Liver (tissue), 9 donors: ENCODE data around the gene STK35. TPM values are rescaled to one million over a fixed set of nuclear protein-coding genes. Genes with fewer than 3 reads are reported as not detected.

Experiments used
- DNase-seq: peaks from one replicate; pipeline ENCODE4 v3.0.0-alpha.2; 2017; ENCODE audit warnings: low spot score
- H3K27ac ChIP-seq, 2 donors: one replicate each; pipeline ENCODE4 v1.7.0; 2013; ENCODE audit warnings: inconsistent platforms in 2 of 2, low read length in 2 of 2, control low read depth in 1 of 2, low read depth in 1 of 2, mild to moderate bottlenecking in 1 of 2
- H3K27me3 ChIP-seq, 4 donors: one replicate each; pipeline versions ENCODE4 v1.6.1 to v1.7.0; 2013; ENCODE audit warnings: low read length in 3 of 4, inconsistent platforms in 1 of 4, mild to moderate bottlenecking in 1 of 4, moderate library complexity in 1 of 4; ENCODE audit not compliant: control insufficient read depth in 4 of 4, insufficient read depth in 4 of 4
- H3K36me3 ChIP-seq, 4 donors: one replicate each; pipeline versions ENCODE4 v1.6.1 to v1.7.0; 2013; ENCODE audit warnings: low read length in 3 of 4, mild to moderate bottlenecking in 3 of 4, low read depth in 1 of 4, moderate library complexity in 1 of 4; ENCODE audit not compliant: control insufficient read depth in 4 of 4, insufficient read depth in 3 of 4
- H3K4me1 ChIP-seq, 4 donors: one replicate each; pipeline versions ENCODE4 v1.6.1 to v1.7.0; 2013; ENCODE audit warnings: low read length in 3 of 4, mild to moderate bottlenecking in 3 of 4, moderate library complexity in 1 of 4; ENCODE audit not compliant: control insufficient read depth in 4 of 4, insufficient read depth in 4 of 4
- H3K4me3 ChIP-seq, 3 donors: one replicate each; pipeline versions ENCODE4 v1.6.1 to v1.7.0; 2013; ENCODE audit warnings: low read length in 3 of 3, control low read depth in 1 of 3, low read depth in 1 of 3, mild to moderate bottlenecking in 1 of 3
- H3K9ac ChIP-seq, 2 donors: one replicate each; pipeline ENCODE4 v1.7.0; 2013; ENCODE audit warnings: low read length in 2 of 2, mild to moderate bottlenecking in 2 of 2, moderate library complexity in 2 of 2, control low read depth in 1 of 2, low read depth in 1 of 2
- H3K9me3 ChIP-seq, 4 donors: one replicate each; pipeline versions ENCODE4 v1.6.1 to v1.7.0; 2013; ENCODE audit warnings: low read length in 3 of 4; ENCODE audit not compliant: control insufficient read depth in 4 of 4
- EGR1 ChIP-seq, 2 donors: IDR thresholded peaks; 2 replicates each; pipeline ENCODE4 v1.6.1; 2016 to 2018; ENCODE audit warnings: antibody characterized with exemption in 2 of 2, low read depth in 2 of 2
- FOXA1 ChIP-seq: IDR thresholded peaks from 2 replicates; pipeline ENCODE4 v1.6.1; 2016; ENCODE audit warnings: antibody characterized with exemption
- FOXA2 ChIP-seq: IDR thresholded peaks from 2 replicates; pipeline ENCODE4 v1.6.1; 2016; ENCODE audit warnings: antibody characterized with exemption
- GABPA ChIP-seq, 2 donors: IDR thresholded peaks in 1 of 2; conservative IDR thresholded peaks in 1 of 2; 2 replicates each; pipeline ENCODE4 v1.6.1; 2016; ENCODE audit warnings: antibody characterized with exemption in 2 of 2, mild to moderate bottlenecking in 1 of 2, moderate library complexity in 1 of 2
- HNF4A ChIP-seq, 2 donors: conservative IDR thresholded peaks; 2 replicates each; pipeline ENCODE4 v1.6.1; 2016; ENCODE audit warnings: antibody characterized with exemption in 2 of 2, mild to moderate bottlenecking in 2 of 2
- HNF4G ChIP-seq: IDR thresholded peaks from 2 replicates; pipeline ENCODE4 v1.6.1; 2016; ENCODE audit warnings: antibody characterized with exemption
- JUND ChIP-seq, 2 donors: IDR thresholded peaks; 2 replicates each; pipeline ENCODE4 v1.6.1; 2016; ENCODE audit warnings: antibody characterized with exemption in 2 of 2
- NR2F2 ChIP-seq: IDR thresholded peaks from 2 replicates; pipeline ENCODE4 v1.6.1; 2016; ENCODE audit warnings: antibody characterized with exemption
- RAD21 ChIP-seq, 2 donors: IDR thresholded peaks; 2 replicates each; pipeline ENCODE4 v1.6.1; 2016; ENCODE audit warnings: antibody characterized with exemption in 2 of 2, mild to moderate bottlenecking in 2 of 2
- RXRA ChIP-seq, 2 donors: IDR thresholded peaks; 2 replicates each; pipeline ENCODE4 v1.6.1; 2017 to 2018; ENCODE audit warnings: antibody characterized with exemption in 2 of 2, mild to moderate bottlenecking in 1 of 2
- SP1 ChIP-seq: IDR thresholded peaks from 2 replicates; pipeline ENCODE4 v1.6.1; 2018; ENCODE audit warnings: antibody characterized with exemption, mild to moderate bottlenecking
- TAF1 ChIP-seq: conservative IDR thresholded peaks from 2 replicates; pipeline ENCODE4 v1.6.1; 2016; ENCODE audit warnings: antibody characterized with exemption, mild to moderate bottlenecking
- YY1 ChIP-seq: IDR thresholded peaks from 2 replicates; pipeline ENCODE4 v1.6.1; 2016; ENCODE audit warnings: antibody characterized with exemption, mild to moderate bottlenecking
- WGBS: extraction: QIAGEN DNeasy Blood & Tissue Kit; methylation state at CpG from one replicate; pipeline ENCODE4 v1.1.7; 2013; 5-methylcytosine and 5-hydroxymethylcytosine counted together
- polyA plus RNA-seq, 2 donors: library from polyadenylated mRNA; stranded (reverse) in 1 of 2; unstranded in 1 of 2; fragments of 200-250 nt in 1 of 2; fragments of >200 nt in 1 of 2; fragmentation: Nextera tagmentation in 1 of 2; extraction: Ambion mirVana in 1 of 2; gene quantifications; one replicate each; pipeline versions ENCODE4 v1.2.1 to v1.2.3, GENCODE V29; 2013 to 2015
- total RNA-seq, 2 donors: library from RNA; depleted of rRNA; stranded (reverse); fragments of >200 nt; gene quantifications; one replicate each; pipeline ENCODE4 v1.2.3, GENCODE V29; 2014
- TF ChIP-seq, protein P1 (sequence below): IDR thresholded peaks from 2 replicates; pipeline ENCODE4 v1.6.1; 2016; ENCODE audit warnings: antibody characterized with exemption
- TF ChIP-seq, protein P2 (sequence below): IDR thresholded peaks from 2 replicates; pipeline ENCODE4 v1.6.1; 2016; ENCODE audit warnings: antibody characterized with exemption
- TF ChIP-seq, protein P3 (sequence below): IDR thresholded peaks from 2 replicates; pipeline ENCODE4 v1.6.1; 2016; ENCODE audit warnings: antibody characterized with exemption
- TF ChIP-seq, protein P4 (sequence below): fragments of 150-350 bp; IDR thresholded peaks from 2 replicates; pipeline ENCODE4 v1.5.1; 2017; ENCODE audit warnings: improper control_type of control experiment, low read depth, low read length; ENCODE audit not compliant: missing input control
- TF ChIP-seq, protein P5 (sequence below): IDR thresholded peaks from 2 replicates; pipeline ENCODE4 v1.6.1; 2016; ENCODE audit warnings: antibody characterized with exemption, mild to moderate bottlenecking
- donor health status: healthy.
- donor health status: healthy.
- donor health status: healthy.
- donor health status: healthy.
- donor health status: healthy.

Gene STK35
- total and polyA plus RNA-seq, 4 donors, result 2.5 to 18.5 (median 9.9) TPM

DNA sequence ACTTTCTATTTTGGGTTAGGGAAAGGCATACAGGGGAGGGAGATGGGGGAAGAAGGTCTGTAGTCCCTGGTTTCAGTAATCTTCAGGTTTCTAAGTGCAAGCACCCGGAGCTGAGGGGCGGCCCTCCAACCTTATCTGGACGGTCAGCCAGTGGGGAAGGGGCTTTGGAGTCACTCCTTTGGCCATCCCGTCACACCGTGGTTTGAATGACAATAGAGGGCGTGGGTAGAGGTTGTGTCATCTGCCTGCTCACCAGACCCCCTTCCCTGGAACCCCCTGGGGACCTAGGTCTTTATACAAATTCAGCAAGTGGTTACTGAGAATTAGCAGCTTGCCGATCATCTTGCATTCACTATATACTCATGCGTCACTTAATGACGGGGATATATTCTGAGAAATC is 29.1 kb downstream of the STK35 start (continued):
- TF ChIP-seq FOXA2 (no peak), HNF4G (no peak), TAF1 (no peak), FOXA1 (no peak)
- TF ChIP-seq, protein P1, sequence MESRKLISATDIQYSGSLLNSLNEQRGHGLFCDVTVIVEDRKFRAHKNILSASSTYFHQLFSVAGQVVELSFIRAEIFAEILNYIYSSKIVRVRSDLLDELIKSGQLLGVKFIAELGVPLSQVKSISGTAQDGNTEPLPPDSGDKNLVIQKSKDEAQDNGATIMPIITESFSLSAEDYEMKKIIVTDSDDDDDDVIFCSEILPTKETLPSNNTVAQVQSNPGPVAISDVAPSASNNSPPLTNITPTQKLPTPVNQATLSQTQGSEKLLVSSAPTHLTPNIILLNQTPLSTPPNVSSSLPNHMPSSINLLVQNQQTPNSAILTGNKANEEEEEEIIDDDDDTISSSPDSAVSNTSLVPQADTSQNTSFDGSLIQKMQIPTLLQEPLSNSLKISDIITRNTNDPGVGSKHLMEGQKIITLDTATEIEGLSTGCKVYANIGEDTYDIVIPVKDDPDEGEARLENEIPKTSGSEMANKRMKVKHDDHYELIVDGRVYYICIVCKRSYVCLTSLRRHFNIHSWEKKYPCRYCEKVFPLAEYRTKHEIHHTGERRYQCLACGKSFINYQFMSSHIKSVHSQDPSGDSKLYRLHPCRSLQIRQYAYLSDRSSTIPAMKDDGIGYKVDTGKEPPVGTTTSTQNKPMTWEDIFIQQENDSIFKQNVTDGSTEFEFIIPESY, result no peak

DNA sequence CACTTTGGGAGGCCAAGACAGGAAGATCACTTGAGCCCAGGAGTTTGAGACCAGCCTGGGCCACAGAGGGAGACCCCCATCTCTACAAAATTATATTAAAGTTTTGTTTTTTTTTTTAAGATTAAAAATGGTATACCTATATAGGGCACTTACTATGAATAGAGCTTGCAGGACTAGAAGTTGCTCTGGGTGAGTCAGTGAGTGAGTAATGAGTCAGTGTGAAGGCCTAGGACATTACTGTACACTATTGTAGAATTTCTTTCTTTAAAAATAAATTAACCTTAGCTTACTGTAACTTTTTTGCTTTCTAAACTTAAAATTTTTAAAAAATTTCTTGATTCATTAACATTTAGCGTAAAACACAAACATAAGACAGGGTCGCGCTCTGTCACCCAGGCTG is 29.7 kb downstream of the STK35 start:
- no peaks in the 10 kb centered on the region for H3K4me1 ChIP-seq
- no peak for DNase-seq
- no peak overlapping the region for H3K4me3 ChIP-seq
- no peak overlapping the region for H3K9ac ChIP-seq
- H3K36me3 ChIP-seq, result peaks cover 0 to 5% (median 0%) of the 10 kb centered on the region in 4 donors
- H3K9me3 ChIP-seq, result no peaks in the 10 kb centered on the region
- WGBS, result 99% methylated on average over 3 of the region's 3 CpGs
- no peaks in the 10 kb centered on the region for H3K27me3 ChIP-seq
- TF ChIP-seq HNF4A (conservative IDR thresholded peaks at IDR 0.05), result no peak
- no peak for TF ChIP-seq FOXA2
- TF ChIP-seq, protein P2, sequence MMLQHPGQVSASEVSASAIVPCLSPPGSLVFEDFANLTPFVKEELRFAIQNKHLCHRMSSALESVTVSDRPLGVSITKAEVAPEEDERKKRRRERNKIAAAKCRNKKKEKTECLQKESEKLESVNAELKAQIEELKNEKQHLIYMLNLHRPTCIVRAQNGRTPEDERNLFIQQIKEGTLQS, result no peak
- TF ChIP-seq RAD21 (IDR thresholded peaks at IDR 0.05), result no peak
- TF ChIP-seq, protein P1, result no peak
- no peak overlapping the region for H3K27ac ChIP-seq

DNA sequence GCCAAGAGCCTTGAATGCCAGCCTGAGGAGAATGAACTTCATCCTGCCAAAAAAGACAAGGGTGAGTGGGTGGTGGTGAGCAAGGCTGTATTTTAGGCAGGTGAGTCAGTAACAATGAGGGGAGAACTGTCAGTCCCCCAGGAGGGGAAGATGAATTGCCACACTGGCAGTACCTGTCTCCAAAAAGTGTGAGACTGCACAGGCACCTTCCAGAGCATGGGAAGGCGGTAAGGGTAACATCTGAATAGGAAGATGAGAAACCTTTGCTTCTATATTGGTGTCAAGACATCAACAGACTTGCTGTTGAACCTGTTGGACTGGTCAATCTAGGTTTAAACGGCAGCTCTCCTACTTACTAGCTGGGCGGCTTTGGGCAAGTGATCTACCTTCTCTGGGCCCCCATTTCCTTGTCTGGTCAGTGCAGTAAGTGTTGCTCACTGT is 30.9 kb downstream of the STK35 start:
- Histone ChIP-seq H3K27ac (no peak overlapping the region), H3K4me3 (no peak overlapping the region), H3K27me3 (no peaks in the 10 kb centered on the region), H3K36me3 (peaks cover 0 to 5% (median 0%) of the 10 kb centered on the region in 4 donors), H3K9ac (no peak overlapping the region), H3K9me3 (no peaks in the 10 kb centered on the region), H3K4me1 (no peaks in the 10 kb centered on the region)
- 88% methylated on average over 3 of the region's 3 CpGs for WGBS
- TF ChIP-seq, protein P3, sequence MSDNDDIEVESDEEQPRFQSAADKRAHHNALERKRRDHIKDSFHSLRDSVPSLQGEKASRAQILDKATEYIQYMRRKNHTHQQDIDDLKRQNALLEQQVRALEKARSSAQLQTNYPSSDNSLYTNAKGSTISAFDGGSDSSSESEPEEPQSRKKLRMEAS, result no peak
- TF ChIP-seq EGR1 (IDR thresholded peaks at IDR 0.05; ENCODE audit: low read depth in 2 of 2), result no peak
- TF ChIP-seq, protein P4, sequence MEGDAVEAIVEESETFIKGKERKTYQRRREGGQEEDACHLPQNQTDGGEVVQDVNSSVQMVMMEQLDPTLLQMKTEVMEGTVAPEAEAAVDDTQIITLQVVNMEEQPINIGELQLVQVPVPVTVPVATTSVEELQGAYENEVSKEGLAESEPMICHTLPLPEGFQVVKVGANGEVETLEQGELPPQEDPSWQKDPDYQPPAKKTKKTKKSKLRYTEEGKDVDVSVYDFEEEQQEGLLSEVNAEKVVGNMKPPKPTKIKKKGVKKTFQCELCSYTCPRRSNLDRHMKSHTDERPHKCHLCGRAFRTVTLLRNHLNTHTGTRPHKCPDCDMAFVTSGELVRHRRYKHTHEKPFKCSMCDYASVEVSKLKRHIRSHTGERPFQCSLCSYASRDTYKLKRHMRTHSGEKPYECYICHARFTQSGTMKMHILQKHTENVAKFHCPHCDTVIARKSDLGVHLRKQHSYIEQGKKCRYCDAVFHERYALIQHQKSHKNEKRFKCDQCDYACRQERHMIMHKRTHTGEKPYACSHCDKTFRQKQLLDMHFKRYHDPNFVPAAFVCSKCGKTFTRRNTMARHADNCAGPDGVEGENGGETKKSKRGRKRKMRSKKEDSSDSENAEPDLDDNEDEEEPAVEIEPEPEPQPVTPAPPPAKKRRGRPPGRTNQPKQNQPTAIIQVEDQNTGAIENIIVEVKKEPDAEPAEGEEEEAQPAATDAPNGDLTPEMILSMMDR, result no peak
- no peak for TF ChIP-seq FOXA2
- no peak for TF ChIP-seq RAD21 (IDR thresholded peaks at IDR 0.05)
- no peak for TF ChIP-seq YY1
- no peak for TF ChIP-seq JUND (IDR thresholded peaks at IDR 0.05)
- TF ChIP-seq, protein P5, sequence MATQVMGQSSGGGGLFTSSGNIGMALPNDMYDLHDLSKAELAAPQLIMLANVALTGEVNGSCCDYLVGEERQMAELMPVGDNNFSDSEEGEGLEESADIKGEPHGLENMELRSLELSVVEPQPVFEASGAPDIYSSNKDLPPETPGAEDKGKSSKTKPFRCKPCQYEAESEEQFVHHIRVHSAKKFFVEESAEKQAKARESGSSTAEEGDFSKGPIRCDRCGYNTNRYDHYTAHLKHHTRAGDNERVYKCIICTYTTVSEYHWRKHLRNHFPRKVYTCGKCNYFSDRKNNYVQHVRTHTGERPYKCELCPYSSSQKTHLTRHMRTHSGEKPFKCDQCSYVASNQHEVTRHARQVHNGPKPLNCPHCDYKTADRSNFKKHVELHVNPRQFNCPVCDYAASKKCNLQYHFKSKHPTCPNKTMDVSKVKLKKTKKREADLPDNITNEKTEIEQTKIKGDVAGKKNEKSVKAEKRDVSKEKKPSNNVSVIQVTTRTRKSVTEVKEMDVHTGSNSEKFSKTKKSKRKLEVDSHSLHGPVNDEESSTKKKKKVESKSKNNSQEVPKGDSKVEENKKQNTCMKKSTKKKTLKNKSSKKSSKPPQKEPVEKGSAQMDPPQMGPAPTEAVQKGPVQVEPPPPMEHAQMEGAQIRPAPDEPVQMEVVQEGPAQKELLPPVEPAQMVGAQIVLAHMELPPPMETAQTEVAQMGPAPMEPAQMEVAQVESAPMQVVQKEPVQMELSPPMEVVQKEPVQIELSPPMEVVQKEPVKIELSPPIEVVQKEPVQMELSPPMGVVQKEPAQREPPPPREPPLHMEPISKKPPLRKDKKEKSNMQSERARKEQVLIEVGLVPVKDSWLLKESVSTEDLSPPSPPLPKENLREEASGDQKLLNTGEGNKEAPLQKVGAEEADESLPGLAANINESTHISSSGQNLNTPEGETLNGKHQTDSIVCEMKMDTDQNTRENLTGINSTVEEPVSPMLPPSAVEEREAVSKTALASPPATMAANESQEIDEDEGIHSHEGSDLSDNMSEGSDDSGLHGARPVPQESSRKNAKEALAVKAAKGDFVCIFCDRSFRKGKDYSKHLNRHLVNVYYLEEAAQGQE, result no peak
- no peak for TF ChIP-seq FOXA1
- no peak for TF ChIP-seq RXRA (IDR thresholded peaks at IDR 0.05)
- TF ChIP-seq NR2F2, result no peak
- TF ChIP-seq, protein P1, result no peak
- no peak for TF ChIP-seq HNF4G
- no peak for TF ChIP-seq SP1
- TF ChIP-seq, protein P2, result no peak
- TF ChIP-seq GABPA (IDR thresholded peaks at IDR 0.05 in 1 of 2, conservative IDR thresholded peaks at IDR 0.05 in 1 of 2), result no peak
- no peak for TF ChIP-seq HNF4A (conservative IDR thresholded peaks at IDR 0.05)
- TF ChIP-seq TAF1, result no peak
- no peak for DNase-seq
